Fibroblast of lung (primary cell): ENCODE results near the gene OXTR.

ENCODE experiments used
- CTCF ChIP-seq, 2 donors: IDR thresholded peaks in 1 of 2; conservative IDR thresholded peaks in 1 of 2; 1 replicate in 1 of 2; 2 replicates in 1 of 2; pipeline ENCODE4 v1.5.1; 2011 to 2012; ENCODE audit warnings: low read length in 2 of 2, control low read depth in 1 of 2, inconsistent platforms in 1 of 2, low read depth in 1 of 2, mild to moderate bottlenecking in 1 of 2
- EZH2 ChIP-seq: IDR thresholded peaks from 2 replicates; pipeline ENCODE4 v1.5.1; 2012; ENCODE audit warnings: low read length, control low read depth, mild to moderate bottlenecking; ENCODE audit errors: missing control alignments

- TF ChIP-seq CTCF (conservative IDR thresholded peaks at IDR 0.05 in 1 of 2, IDR thresholded peaks at IDR 0.05 in 1 of 2; ENCODE audit: low read depth in 1 of 2, low read length in 2 of 2) (no peak), EZH2 (no peak)
These were observed 30.6 kb upstream of the OXTR start for GRCh38 chr3:8800016-8800415.
